HG03066 (cell line): ENCODE measurements around the gene ATP1A2.

Source experiments
- ATAC-seq: cut with Tn5 transposase; IDR thresholded peaks from one replicate; pipeline ENCODE4 v1.9.1; 2021; ENCODE audit warnings: low read depth; ENCODE audit not compliant: unreplicated experiment

The ATP1A2 gene

DNA sequence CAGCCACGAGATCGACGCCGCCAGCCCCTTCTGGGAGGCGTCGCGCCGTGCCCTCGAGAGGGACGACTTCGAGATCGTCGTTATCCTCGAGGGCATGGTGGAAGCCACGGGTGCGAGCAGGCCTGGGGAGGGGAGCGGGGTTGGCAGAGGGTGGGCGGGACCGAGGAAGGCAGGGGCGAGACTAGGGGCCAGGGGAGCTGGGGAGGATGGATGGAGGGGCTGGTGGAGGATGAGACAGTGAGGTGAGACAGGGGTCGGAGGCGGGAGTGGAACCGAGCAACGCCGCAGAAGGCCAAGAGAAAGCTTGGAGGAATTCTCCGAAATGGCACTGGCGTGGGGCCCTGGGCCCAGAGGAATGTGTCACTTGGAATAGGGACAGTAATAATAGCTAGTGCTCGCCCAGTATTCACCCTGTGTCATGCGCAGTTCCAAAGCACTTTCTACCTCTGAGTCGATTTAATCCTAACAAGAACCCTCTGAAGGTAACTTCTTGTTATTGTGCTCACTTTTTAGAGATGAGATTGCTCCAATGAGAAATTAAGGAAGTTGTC is 30.7 kb upstream of the ATP1A2 start:
- ATAC-seq, result no peak

DNA sequence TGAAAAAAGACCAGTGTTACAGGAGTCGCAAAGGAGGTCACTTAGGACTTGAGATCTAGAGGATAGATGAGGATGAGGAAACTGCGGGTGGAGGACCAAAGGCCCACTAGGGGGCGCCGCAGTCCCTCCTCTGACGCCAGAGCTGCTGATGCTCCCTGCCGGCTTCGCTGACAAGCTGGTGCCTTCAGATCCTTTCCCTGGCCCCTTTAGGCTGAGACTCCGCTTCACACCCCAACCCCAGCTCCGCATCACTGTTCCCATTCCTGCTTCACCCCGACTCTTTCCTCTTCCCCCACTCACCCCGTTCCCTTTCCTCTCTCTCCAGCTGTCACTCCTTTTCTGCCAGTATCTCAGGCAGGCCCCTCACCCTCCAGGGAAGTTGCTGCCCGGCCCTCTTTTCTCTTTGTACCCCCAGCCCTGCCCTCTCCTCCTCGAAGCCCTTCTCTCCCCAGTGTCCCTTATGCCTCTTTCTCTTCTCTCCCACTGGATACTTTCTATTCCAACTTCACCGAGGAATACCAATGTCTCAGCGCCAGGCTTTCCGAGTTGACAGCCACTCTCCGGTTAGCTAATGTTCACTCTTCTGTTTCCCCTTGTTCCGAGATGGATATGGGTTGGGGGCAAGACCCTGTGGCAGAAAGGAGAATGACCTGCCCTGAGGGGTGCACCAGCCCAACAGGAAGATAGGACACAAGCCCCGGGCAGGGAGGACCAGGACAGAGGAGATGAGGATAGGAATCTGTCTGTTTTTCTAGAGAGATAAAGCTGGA is 29.7 kb upstream of the ATP1A2 start:
- no peak for ATAC-seq

- ATAC-seq, result no peak
Observed at GRCh38 chr1:160086456-160086892, 29.1 kb upstream of the ATP1A2 start.

GRCh38 chr1:160087118-160087662 is 28.4 kb upstream of the ATP1A2 start:
- ATAC-seq, result no peak

- no peak for ATAC-seq
Observed at GRCh38 chr1:160089883-160090282, 25.7 kb upstream of the ATP1A2 start.

- no peak for ATAC-seq
Observed at GRCh38 chr1:160090760-160091159, 24.8 kb upstream of the ATP1A2 start.

DNA sequence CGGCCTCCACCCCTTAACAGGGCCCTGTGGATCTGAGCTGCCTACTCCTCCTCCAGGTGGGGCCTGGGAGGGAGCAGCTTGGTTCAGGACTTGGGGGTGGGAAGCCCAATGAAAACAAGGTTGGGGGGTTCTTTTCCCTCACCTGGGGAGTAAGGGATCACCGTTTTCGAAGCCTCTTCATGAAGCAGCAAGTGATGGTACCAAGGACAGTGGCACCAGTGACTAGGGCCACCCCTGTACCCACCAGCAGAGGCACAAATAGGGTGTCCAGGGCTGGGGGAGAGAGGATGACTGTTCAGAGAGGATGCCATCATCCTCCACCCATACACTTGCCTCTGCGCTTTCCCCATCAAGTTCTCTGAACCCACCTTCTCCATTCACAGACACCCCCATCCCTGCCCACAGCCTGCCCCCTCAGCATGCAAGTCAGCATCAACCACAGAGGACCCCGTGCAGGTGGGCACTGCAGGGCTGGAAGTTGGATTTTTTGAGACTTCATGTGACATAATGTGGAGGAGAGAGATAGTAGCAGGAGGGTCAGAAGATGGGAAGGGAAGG is 23.8 kb upstream of the ATP1A2 start:
- ATAC-seq, result no peak

DNA sequence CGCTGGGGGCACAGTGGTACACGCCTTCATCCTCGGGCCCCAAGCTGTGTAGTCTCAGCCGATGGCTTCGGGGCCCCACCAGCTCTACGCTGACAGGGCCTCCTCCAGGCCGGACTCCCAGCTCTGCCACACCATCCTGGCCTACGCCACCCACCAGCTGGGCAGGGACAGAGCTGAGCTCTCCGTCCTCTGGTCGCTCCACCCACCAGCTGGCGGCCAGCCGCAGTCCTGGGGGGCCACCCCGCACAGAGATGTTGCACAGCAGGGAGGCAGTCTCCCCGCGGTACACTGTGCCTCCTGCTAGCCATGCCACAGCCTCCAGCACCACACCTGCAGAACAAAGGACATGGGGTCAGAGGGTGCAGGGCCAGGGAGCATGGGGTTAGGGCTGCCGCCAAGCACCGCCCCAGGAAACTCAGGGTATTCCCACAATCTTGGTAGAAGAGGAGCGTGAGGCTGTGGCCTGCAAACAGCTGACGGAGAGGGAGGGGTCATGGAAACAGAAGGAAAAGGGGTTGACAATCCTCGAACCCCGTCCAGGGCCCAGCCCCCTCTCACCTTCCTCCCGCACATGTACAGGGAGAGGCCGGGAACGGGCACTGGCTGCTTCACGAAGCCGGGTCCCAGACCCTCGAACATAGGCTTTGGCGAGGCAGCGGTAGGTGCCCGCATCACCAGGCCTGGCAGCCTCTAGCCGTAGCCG is 23.0 kb upstream of the ATP1A2 start:
- ATAC-seq, result no peak

DNA sequence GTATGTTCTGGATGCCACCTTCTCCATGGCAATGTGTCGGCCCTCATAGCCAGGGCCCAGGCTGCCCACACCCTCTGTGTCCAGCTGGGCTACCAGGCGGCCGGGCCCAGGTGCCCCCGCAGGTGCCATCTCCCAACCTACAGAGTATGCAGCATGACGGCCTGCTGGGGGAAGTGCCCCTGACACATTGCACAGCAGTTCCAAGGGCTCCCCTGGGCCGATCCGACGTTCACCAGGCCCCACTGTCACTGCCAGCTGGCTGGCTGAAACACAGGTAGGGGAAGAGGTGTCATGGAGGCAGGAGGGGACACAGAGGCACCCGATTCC is 22.5 kb upstream of the ATP1A2 start:
- ATAC-seq, result no peak

GRCh38 chr1:160093624-160094290 is 21.8 kb upstream of the ATP1A2 start:
- ATAC-seq, result no peak

DNA sequence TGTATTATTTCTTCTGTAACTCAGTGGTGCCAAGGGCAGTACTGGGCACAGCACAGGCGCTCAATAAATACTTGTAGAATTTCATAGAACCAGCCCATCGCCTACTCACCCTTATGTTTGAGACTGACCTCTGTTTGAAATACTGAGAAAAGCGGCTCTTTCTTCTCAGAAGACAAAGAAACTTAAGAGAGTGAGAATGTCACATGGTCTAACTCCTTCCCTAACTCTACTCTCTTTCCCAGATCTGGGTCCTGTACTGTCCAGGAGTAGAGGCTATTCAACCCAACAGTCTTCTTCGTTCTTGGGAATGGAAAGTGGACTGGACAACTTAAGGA is 21.3 kb upstream of the ATP1A2 start:
- no peak for ATAC-seq

DNA sequence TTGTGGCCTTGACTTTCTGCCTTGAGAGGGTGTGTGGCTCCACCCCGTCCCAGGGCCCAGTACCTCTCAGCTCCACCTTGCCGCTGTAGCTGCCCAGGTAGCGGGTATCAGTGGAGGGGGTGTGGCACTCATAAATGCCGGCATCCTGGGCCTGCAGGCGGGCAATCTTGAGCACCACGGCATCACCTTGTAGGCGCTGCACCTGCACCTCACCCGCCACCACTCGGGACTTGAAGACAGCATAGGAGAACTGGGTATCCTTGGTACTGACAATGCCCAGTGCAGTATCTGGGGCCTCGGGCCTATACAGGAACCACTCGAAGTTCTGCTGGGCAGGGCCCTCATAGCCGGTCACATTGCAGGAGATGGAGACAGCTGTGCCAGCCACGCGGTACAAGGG is 20.8 kb upstream of the ATP1A2 start:
- ATAC-seq, result no peak

DNA sequence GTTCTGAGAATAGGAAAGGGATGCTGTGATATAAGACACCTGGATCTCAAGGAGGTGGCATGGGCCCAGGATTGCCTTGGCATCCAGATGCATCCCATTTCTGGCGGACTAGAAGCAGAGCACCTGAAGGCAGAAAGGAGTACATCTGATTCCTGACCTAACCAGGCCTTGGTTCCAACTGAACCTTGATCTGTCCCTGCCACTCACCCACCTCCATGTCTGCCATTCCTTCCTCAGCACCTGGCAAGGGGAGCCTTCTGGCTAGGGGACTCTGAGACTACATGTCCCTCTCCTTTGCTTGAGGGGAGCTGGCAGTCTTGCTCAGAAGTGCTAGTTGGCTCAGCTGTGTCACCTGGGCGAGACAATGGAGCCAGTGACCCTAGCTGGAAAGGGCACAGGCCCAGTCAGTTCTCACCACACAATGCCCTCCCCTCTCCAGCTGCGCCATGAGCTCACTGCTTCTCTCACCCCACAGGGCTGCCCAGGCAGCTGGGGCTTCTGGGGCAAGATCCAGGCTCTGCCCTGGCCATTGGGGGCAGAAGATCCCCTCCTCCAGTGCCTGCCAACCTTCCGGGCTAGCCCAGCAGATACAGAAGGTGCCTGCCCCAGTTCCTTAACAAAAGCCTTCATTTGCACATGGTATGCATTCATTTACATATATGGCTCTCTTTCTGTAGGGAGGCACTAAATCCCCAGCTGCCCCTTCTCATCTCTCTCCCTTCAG is 20.0 kb upstream of the ATP1A2 start:
- ATAC-seq, result no peak

DNA sequence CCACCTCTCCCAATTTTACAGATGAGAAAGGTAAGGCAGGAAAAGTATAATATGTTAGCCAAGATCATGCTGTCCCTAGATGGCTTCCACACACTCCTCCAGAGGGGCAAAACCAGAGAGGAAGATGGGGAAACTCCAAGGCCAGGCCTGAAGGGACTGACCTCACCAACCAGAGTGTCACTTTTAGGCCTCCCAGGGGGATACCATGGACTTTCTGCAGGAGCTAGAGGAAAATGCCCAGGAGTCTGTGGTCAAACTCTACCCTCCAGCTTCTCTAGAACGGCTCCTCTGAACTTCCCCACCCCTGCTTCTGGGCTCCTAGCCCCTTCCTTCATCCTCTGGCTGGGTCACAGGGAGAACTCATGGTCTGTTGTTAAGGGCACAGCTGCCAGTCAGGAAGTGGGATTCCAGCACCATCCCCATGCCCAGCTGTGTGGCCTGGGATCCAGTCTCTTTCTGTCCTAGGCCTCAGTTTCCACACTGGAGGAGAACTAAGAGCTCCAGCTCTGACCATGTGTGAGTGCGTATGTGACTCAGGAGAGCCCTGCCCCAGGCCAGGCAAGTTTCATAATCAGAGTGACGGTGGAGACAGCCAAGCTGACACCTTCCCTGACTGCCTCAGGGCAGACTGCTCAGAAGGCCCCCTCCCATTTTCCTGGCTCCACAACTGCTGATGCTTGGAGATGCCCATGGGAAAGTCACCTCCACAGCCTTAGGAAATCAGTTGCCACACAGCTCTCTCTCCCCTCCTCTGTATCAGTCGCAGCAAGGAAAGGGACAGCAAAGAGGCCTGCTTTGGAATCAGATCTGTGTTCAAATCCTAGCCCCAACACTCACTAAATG is 19.1 kb upstream of the ATP1A2 start:
- ATAC-seq, result no peak

DNA sequence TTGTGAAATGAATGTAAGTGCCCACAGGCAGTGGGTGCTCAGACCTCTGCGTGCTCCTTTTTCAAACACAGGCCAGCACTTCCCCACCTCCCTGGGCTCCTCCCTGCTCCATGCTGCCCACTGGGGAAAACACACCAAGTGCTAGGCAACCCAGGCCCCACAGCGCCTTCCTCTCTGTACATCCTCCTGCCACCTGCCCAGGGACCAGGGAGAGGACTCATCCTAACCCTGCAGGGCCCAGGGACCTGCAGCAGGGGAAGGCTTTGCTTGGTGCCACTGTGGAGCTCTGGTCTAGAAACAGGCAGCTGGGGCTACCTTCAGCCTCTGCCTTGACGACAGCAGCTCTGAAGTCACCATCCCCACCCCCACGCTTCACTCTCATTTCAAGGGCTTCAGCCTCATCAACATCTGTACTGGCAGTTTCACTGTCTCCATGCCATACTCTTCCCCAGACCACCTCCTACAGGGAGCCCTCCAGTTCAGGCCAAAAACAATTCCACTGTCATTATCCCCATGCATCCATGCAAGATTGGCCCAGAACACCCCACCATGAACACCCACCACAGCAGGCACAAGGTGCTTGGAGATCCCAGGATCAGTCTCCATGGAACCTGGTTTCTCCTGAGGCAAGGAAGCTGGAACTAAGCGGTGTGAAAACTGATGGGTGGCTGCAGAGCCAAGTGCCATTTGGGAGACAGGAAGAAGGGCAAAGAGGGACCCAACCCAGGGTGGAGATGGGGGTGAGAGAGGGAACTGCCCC is 18.2 kb upstream of the ATP1A2 start:
- ATAC-seq, result no peak

GRCh38 chr1:160097911-160098851 is 17.4 kb upstream of the ATP1A2 start, which contains the start of gene IGSF8:
TSS of gene IGSF8 (minus strand) at chr1:160098619. CDS start at chr1:160098472, 147 bp downstream.
- ATAC-seq, result peak; percentile 45

GRCh38 chr1:160098852-160099561 is 16.6 kb upstream of the ATP1A2 start:
- ATAC-seq, result peak; percentile 83
